Measurements from ENCODE around the gene SMLR1. TPM values are rescaled to one million over a fixed set of nuclear protein-coding genes. Genes with fewer than 3 reads are reported as not detected.
"Not testable (repeated sequence)": the region's sequence is repeated elsewhere in the genome, so short reads cannot be mapped to it uniquely, and the experiment has no call there.

Gene SMLR1
- total and polyA plus RNA-seq, 7 donors, result not detected

DNA sequence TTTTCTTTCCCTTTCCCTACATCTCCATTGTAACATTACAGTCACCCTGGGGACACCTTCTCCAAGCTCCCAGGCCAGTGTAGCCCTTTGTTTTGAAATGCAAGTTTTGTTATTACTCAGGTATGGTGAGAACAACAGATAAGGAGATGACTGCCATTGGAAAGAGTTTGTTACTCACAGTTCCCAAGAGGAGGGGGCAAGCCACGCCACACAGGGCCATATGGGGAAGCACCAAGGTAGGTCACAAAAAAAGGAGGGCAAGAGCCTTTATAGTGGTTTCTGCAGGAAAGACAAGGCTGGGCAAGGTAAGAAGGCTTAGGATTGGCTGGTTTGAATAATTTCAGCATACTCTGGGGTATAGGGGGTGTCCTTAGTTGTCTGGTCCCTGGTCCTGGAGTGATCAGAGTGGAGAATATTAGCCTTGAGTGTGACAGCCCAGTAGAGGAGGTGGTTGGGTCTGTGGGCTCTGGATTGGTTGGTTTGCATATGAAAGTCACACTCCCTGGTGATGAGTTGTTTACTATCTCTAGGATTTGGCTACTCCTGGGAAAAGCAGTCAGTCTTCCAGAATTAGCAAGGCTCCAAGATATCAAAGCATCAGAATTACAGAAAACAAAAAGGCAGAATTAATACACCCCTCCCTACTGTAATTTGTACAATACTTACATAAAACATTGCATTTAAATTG, 33.1 kb upstream of the SMLR1 start:
- H3K27me3 ChIP-seq (ENCODE audit: insufficient read depth in 3 of 3, low read length in 2 of 3), result no peaks in the 10 kb centered on the region
- TF ChIP-seq, protein P1, sequence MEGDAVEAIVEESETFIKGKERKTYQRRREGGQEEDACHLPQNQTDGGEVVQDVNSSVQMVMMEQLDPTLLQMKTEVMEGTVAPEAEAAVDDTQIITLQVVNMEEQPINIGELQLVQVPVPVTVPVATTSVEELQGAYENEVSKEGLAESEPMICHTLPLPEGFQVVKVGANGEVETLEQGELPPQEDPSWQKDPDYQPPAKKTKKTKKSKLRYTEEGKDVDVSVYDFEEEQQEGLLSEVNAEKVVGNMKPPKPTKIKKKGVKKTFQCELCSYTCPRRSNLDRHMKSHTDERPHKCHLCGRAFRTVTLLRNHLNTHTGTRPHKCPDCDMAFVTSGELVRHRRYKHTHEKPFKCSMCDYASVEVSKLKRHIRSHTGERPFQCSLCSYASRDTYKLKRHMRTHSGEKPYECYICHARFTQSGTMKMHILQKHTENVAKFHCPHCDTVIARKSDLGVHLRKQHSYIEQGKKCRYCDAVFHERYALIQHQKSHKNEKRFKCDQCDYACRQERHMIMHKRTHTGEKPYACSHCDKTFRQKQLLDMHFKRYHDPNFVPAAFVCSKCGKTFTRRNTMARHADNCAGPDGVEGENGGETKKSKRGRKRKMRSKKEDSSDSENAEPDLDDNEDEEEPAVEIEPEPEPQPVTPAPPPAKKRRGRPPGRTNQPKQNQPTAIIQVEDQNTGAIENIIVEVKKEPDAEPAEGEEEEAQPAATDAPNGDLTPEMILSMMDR (IDR thresholded peaks at IDR 0.05), result no peak
- intact Hi-C loops (cut with DNase I), result no loop called here
- no peak overlapping the region for H3K4me3 ChIP-seq
- H3K27ac ChIP-seq, result no peak overlapping the region
- WGBS, 3 donors, result 90 to 100% (median 98%) methylated on average over 1 of the region's 1 CpG
- ATAC-seq (no peak), DNase-seq (no peak)
- no peaks in the 10 kb centered on the region for H3K36me3 ChIP-seq (ENCODE audit: insufficient read depth in 1 of 2, low read depth in 1 of 2)
- H3K4me1 ChIP-seq, result no peaks in the 10 kb centered on the region
- H3K9me3 ChIP-seq, result peaks cover 10% of the 10 kb centered on the region

DNA sequence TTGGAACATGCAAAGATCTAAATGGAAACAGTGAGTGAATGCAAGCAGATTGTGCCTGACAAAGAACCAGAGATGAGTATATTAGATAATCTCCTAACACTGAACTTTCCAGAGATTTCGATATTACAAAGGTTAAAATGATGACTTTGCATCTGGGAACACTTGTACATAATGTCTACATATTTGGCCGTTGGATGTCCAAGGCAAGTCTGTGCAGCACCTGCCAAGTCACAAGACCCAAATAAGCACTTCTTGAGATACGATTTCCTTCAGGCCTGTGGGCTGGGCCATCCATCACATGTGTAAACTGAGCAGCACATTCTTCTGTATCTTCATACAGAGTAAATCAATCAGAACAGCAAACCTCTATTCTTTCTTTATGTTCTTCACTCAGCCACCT, 32.5 kb upstream of the SMLR1 start:
- no peaks in the 10 kb centered on the region for H3K4me1 ChIP-seq
- ATAC-seq (no peak), DNase-seq (no peak)
- no peak overlapping the region for H3K27ac ChIP-seq
- no peaks in the 10 kb centered on the region for H3K36me3 ChIP-seq (ENCODE audit: insufficient read depth in 1 of 2, low read depth in 1 of 2)
- H3K4me3 ChIP-seq, result no peak overlapping the region
- intact Hi-C loops (cut with DNase I), result no loop called here
- H3K27me3 ChIP-seq (ENCODE audit: insufficient read depth in 3 of 3, low read length in 2 of 3), result no peaks in the 10 kb centered on the region
- whole genome bisulfite sequencing, 3 donors, result 26 to 41% (median 38%) methylated on average over 3 of the region's 3 CpGs
- H3K9me3 ChIP-seq, result peaks cover 10% of the 10 kb centered on the region
- TF ChIP-seq, protein P1 (IDR thresholded peaks at IDR 0.05), result no peak

DNA sequence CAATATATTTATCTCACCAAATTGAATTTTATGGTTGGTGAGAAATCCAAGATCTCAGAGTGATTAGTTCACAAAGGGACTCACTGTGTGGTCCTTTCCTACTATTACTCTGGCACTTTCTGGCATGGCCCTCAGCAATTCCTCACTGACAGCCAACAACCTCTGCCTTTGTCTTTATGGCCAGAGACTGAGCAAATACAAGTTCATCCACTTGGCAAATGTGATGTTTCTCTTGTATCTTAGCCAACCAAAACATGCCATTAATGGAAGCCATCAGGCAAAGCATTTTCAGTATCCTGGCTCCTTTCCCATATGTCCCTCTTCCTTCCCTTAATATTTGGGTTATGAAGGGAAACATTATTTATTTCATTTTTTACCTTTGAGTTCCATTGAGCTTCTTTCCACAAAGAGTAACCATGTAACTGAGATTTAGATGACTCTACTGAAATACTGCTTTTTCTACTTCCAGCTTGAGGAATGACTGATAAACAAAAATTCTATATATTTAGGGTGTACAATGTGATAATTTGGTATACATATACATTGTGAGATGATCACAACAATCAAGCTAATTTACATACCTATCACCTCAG, 30.8 kb upstream of the SMLR1 start:
- no peaks in the 10 kb centered on the region for H3K27me3 ChIP-seq (ENCODE audit: insufficient read depth in 3 of 3, low read length in 2 of 3)
- H3K9me3 ChIP-seq, result peaks cover 10% of the 10 kb centered on the region
- TF ChIP-seq, protein P1 (IDR thresholded peaks at IDR 0.05), result no peak
- no peak for ATAC-seq
- DNase-seq, result no peak
- H3K4me1 ChIP-seq, result no peaks in the 10 kb centered on the region
- no peak overlapping the region for H3K4me3 ChIP-seq
- H3K36me3 ChIP-seq (ENCODE audit: insufficient read depth in 1 of 2, low read depth in 1 of 2), result no peaks in the 10 kb centered on the region
- intact Hi-C loops (cut with DNase I), result no loop called here
- H3K27ac ChIP-seq, result no peak overlapping the region

DNA sequence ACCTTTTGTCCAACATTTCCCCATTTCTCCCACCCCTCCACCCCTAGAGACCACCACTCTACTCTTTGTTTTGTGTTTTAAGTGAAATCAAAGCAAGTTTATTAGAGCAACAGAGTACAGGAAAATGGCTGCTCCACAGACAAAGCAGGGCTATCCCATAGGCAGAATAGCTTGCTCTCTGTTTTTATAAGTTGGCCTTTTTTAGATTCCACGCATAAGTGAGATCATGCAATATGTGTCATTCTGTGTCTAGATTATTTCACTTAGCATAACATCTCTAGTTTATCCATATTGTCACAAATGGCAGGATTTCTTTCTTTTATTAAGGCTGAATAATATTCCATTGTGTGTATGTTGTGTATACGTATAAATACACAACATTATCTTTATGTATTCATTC, 30.1 kb upstream of the SMLR1 start:
- DNase-seq, result no peak
- Histone ChIP-seq H3K4me1 (no peaks in the 10 kb centered on the region), H3K9me3 (peaks cover 10% of the 10 kb centered on the region), H3K36me3 (ENCODE audit: insufficient read depth in 1 of 2, low read depth in 1 of 2) (no peaks in the 10 kb centered on the region), H3K27ac (no peak overlapping the region), H3K27me3 (ENCODE audit: insufficient read depth in 3 of 3, low read length in 2 of 3) (no peaks in the 10 kb centered on the region), H3K4me3 (no peak overlapping the region)
- no peak for ATAC-seq
- intact Hi-C loops (cut with DNase I), result no loop called here
- 92 to 95% (median 92%) methylated on average over 2 of the region's 2 CpGs for WGBS, 3 donors
- TF ChIP-seq, protein P1 (IDR thresholded peaks at IDR 0.05), result no peak

DNA sequence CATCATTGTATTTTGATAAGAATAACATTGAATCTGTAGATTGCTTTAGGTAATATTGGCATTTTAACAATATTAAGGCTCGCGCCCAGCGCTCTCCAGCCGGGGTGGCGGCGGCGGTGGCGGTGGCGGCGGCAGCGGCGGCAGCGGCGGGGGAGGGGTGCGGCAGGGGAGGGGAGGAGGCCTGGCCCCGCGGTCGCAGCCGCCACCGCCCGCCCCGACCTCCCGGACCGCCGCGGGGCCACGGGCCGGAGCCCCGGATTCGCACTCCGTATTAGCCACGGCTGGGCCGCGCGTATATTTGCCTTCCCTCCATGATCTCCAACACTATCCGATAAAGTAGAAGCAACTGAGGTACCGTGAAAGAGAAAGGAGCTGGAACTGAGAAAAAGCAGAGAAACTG, 25.8 kb upstream of the SMLR1 start:
- 96 to 99% (median 99%) methylated on average over 22 to 37 of the region's 37 CpGs for WGBS, 3 donors
- ATAC-seq, DNase-seq: not testable (repeated sequence)

More for the DNA sequence above, 25.8 kb upstream of the SMLR1 start:
- H3K9me3 ChIP-seq, result peaks cover 10% of the 10 kb centered on the region
- H3K27me3 ChIP-seq (ENCODE audit: insufficient read depth in 3 of 3, low read length in 2 of 3); intact Hi-C loops (cut with DNase I); H3K4me3 ChIP-seq; H3K27ac ChIP-seq; H3K36me3 ChIP-seq (ENCODE audit: insufficient read depth in 1 of 2, low read depth in 1 of 2); H3K4me1 ChIP-seq: not testable (repeated sequence)

Data from psoas muscle (tissue), 8 donors.